NCI-H2107 treated with DMSO at 0.1 percent for 48 hours (cell line): ENCODE data around the gene AP1M2.
"Not testable (repeated sequence)": the region's sequence is repeated elsewhere in the genome, so short reads cannot be mapped to it uniquely, and the experiment has no call there.

ENCODE experiments used
- DNase-seq: peaks from one replicate; lab custom pipeline; 2025; ENCODE audit not compliant: unreplicated experiment; lab: John Stamatoyannopoulos, UW

Gene AP1M2

DNA sequence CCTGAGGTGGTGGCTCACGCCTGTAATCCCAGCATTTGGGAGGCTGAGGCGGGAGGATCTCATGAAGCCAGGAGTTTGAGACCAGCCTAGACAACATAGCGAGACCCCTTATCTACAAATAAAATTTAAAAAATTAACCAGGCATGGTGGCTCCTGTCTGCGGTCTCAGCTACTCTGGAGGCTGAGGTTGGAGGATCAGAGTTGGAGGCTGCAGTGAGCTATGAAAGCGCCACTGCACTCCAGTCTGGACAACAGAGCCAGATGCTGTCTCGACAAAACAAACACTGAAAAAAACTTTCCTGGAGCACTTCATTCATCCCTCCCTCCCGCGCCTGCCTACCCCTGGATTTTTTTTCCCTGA lies 44.1 kb downstream of the AP1M2 start:
- DNase-seq, result no peak

GRCh38 chr19:10539016-10539415 lies 48.1 kb downstream of the AP1M2 start:
- DNase-seq, result not testable (repeated sequence)

DNA sequence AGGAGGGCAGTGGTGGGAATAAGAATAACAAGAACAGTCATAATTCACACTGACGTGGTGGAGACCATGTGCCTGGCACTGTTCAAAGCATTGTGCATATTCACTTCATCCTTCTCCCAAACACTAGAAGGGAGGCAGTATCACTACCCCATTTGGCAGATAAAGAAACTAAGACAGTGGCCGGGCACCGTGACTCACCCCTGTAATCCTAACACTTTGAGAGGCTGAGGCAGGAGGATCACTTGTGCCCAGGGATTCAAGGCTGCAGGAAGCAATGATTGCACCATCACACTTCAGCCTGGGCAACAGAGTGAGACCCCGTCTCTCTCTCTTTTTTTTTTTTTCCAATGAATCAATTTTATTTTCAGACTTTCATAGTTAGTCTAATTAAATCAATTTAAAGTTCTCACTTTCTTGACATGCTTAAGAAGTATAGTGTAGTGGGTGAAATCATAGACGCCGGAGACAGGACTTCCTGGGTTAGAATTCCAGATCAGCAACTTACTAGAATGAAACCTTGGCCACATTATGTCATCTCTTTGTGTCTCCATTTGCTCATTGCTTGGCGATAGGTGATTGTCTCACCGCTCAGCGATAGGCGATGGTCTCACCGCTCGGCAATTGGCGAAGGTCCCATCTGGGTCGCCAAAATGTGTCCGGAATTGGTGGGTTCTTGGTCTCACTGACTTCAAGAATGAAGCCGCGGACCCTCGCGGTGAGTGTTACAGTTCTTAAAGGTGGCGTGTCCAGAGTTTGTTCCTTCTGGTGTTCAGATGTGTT lies 48.7 kb downstream of the AP1M2 start:
- no peak for DNase-seq

- DNase-seq, result no peak
Observed at GRCh38 chr19:10537668-10538067, 49.4 kb downstream of the AP1M2 start.

DNA sequence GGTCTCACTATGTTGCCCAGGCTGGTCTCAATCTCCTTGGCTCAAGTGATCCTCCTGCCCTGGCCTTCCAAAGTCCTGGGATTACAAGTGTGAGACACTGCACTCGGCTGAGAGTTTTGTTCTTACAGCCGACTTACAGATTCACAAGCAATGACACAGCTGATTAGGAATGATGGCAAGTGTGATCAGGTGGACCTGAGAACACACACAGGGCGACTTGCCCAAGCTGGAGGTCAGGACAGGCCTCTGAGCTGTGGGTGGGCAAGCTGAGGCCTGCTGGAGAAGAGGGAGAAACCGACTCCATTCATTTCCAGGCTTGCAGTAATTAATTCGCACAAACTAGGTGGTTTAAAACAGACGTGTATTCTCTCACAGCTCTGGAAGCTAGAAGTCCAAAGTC lies 51.5 kb downstream of the AP1M2 start:
- no peak for DNase-seq

DNA sequence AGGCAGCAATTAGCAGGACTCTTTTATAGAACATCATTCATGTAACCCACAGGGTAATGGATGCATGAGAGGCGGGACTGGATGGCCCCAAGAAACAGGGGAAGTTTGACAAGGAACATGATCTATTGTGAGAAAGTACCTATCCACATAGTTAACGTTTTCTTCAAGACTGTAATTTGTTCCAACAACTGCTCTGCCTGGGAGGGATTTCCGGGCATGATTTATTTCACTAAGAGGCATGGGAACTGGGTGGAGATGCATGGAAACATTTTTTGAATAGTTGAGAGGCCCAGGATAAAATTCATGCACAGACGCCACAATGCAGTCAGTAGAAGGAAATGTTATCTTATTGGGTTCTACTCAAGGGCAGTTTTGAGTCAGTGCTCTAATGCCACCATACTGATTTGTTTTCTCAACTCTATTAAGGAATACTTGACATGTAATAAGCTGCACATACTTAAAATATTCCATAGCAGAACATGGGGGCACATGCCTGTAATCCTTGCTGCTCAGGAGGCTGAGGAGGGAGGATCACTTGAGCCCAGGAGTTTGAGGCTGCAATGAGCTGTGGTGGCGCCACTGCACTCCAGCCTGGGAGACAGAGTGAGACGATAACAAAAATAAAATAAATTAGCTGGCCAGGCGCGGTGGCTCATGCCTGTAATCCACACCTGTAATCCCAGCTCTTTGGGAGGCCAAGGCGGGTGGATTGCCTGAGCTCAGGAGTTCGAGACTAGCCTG lies 53.3 kb downstream of the AP1M2 start:
- no peak for DNase-seq

DNA sequence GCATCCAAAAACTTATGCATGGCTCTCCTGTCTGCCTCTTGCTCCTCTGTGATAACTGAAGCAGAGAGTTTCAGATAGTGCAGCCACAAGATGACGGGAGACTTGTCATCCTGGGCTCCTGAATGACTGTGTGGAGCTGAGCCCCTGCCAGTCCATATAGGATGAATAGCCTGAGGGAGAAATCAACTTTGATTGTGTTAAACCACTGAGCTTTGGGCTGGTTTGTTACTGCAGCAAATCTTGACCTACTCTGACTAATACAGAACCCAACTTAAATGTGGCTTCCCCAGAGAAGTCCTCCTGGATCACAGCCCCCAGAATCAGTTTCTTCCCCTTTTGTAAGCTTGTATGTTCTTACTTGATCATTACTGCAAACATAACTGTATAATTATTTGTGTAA lies 54.7 kb downstream of the AP1M2 start:
- DNase-seq, result no peak

GRCh38 chr19:10526887-10527286 lies 60.2 kb downstream of the AP1M2 start:
- DNase-seq, result not testable (repeated sequence)

- DNase-seq, result no peak
Observed at GRCh38 chr19:10525636-10526035, 61.5 kb downstream of the AP1M2 start.

DNA sequence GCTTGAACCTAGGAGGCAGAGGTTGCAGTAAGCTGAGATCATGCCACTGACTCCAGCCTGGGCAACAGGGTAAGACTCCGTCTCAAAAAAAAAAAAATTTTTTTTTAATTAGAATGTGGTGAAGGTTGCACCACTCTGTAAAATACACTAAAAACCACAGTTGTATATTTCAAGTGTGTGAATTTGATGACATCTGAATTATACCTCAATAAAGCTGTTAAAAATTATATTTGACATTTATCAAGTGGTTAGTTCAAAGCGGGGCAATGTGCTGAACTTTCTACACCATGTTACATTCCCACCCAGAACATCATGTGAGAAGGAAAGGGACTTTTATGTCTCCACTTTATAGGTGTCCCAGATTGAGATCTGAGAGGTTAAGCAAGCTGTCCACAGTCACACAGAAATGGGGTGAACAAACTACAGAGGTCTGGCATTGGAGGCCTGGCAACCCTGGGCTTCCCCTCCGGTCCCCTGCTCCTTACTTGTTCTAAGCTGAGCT lies 63.9 kb downstream of the AP1M2 start:
- no peak for DNase-seq
